Left hindlimb (tissue), 1 donor: ENCODE results near the gene DPT.

Source experiments
- DNase-seq: peaks from one replicate; pipeline ENCODE4 v3.0.0-alpha.2; 2018

Gene DPT

DNA sequence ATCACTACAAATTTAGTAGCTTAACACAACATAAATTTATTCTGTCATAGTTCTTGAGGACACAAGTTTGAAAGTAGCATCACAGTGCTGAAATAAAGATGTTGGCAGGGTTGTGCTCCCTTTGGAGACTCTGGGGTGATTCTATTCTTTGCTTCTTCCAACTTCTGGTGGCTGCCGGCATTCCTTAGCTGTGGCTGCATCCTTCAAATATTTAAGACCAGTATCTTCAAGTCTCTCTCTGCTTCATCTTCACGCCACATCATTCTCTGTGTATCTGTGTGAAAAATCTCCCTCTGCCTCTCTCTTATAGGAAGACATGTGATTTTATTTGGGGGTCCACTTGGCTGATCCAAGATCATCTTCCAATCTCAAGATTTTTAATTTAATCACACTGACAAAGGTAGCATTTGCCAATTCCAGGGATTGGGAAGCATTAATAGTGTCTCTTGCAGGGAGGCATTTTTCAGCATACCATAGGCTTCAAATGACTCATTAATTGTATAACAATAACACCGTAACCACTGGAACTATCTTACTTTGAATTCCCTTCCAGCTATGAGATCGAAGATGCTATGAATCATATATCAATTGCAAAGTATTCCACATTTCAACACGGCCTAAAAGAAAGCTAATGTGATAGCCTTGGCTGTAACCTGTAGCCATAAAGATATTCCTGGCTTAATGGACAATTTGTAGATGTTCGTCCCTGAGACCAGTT lies 74.6 kb downstream of the DPT start:
- no peak for DNase-seq

DNA sequence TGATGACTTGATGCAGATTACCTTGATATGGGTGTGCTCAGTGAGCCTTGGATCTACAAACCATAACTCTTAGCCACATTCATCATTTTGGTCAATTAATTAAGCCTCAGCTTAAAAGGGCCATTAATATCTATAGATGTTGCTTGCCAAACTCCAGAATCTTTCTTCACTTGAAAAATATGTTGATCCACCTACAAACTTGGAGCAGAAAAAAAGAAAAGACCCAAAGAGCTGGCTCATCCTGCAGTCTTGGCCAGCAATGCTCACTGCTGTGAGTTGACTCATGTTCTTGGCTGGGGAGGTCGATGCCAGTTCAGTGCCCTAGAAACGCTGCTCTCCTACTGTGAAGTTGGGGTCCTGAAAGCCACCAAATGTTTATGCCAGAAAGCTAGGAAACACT lies 75.4 kb downstream of the DPT start:
- DNase-seq = no peak

DNA sequence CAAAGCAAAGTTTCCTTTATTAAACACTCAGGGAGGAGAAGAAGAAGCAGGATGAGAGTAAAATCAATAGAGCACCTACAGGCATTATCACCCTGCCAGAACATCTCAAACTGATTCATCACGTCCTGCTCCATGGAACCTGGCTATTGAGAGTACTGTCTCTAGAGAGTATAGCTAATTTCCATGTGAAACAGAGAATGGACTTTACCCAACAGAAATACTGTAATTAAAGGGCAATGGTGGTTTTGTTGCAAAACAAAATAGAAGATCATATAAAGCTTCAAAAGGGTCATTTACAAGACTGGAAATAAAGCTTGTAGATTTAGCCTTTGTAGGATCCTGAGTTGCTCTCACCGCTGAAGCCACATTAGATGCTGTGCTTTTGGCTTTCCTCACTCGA lies 83.3 kb downstream of the DPT start:
- DNase-seq = no peak
